Chondrocyte (in vitro differentiated cells): Measurements from ENCODE around the gene NCBP1. TPM values are rescaled to one million over a fixed set of nuclear protein-coding genes. Genes with fewer than 3 reads are reported as not detected.

ENCODE experiments used
- DNase-seq: peaks from one replicate; pipeline ENCODE4 v3.0.0; 2021; ENCODE audit warnings: mixed read lengths, low spot score
- H3K27ac Mint-ChIP-seq: one replicate; pipeline ENCODE4 v1.8.0; 2021; ENCODE audit warnings: mild to moderate bottlenecking, moderate library complexity, mixed read lengths; ENCODE audit not compliant: unreplicated experiment
- H3K27me3 Mint-ChIP-seq: 2 replicates; pipeline ENCODE4 v1.8.0; 2021; ENCODE audit warnings: low read depth, mixed read lengths
- H3K36me3 Mint-ChIP-seq: 2 replicates; pipeline ENCODE4 v1.8.0; 2021; ENCODE audit warnings: low read depth, mixed read lengths
- H3K4me1 Mint-ChIP-seq: 2 replicates; pipeline ENCODE4 v1.8.0; 2021; ENCODE audit warnings: low read depth, mild to moderate bottlenecking, mixed read lengths
- H3K4me3 Mint-ChIP-seq: one replicate; pipeline ENCODE4 v1.8.0; 2021; ENCODE audit warnings: mild to moderate bottlenecking, moderate library complexity, mixed read lengths; ENCODE audit not compliant: unreplicated experiment
- H3K9me3 Mint-ChIP-seq: 2 replicates; pipeline ENCODE4 v1.8.0; 2021; ENCODE audit warnings: low read depth, mixed read lengths
- CTCF ChIP-seq: fragments of 200-600 bp; sonication (generic); IDR thresholded peaks from 2 replicates; pipeline ENCODE4 v1.5.0; 2021; ENCODE audit warnings: antibody characterized with exemption, mild to moderate bottlenecking, moderate library complexity
- total RNA-seq: library from RNA; stranded (reverse); gene quantifications from 3 replicates; pipeline ENCODE4 v1.2.1, GENCODE V29; 2021

NCBP1 gene
- total RNA-seq, 1 donor from 2014 or later = 32.3 TPM

GRCh38 chr9:97722331-97722730 lies 88.7 kb downstream of the NCBP1 start:
- Mint-ChIP-seq H3K9me3 (peaks cover 5% of the 10 kb centered on the region), H3K27me3 (peaks cover 60% of the 10 kb centered on the region), H3K4me1 (no peaks in the 10 kb centered on the region), H3K4me3 (no peak overlapping the region), H3K27ac (no peak overlapping the region), H3K36me3 (peaks cover 3% of the 10 kb centered on the region)
- no peak for DNase-seq
- TF ChIP-seq CTCF = no peak

Other genes with a start within 250 kb of the NCBP1 start
- 8.9 to 9.8 TPM (median 9.7 TPM) in 3 replicates for gene TDRD7, start 221.7 kb upstream of the NCBP1 start, total RNA-seq
- gene TMOD1, start 132.2 kb upstream of the NCBP1 start, total RNA-seq = 0.17 to 1.3 TPM (median 1.3 TPM) in 3 replicates
- 18.8 to 21.9 TPM (median 19.6 TPM) in 3 replicates for gene TSTD2, start 453 bp upstream of the NCBP1 start, total RNA-seq
- gene XPA, start 63.5 kb downstream of the NCBP1 start, total RNA-seq = 9.1 to 11.6 TPM (median 10.2 TPM) in 3 replicates
- gene FOXE1, start 219.4 kb downstream of the NCBP1 start, total RNA-seq = not detected in 3 replicates